Stomach (tissue), 9 donors: ENCODE results near the gene WDR45B. TPM values are rescaled to one million over a fixed set of nuclear protein-coding genes. Genes with fewer than 3 reads are reported as not detected.

Source experiments
- DNase-seq, 2 donors: peaks; one replicate each; pipeline versions ENCODE4 v3.0.0 to v3.0.0-alpha.2; 2013 to 2019
- H3K27ac ChIP-seq, 5 donors: fragments of 200-600 bp in 4 of 5; sonication (generic) in 4 of 5; one replicate each; pipeline ENCODE4 v1.5.1; 2013 to 2019; ENCODE audit warnings: mild to moderate bottlenecking in 1 of 5, moderate library complexity in 1 of 5
- H3K27me3 ChIP-seq, 3 donors: fragments of 200-600 bp; sonication (generic); one replicate each; pipeline ENCODE4 v1.5.1; 2017 to 2019; ENCODE audit warnings: mixed run types in 1 of 3
- H3K36me3 ChIP-seq, 4 donors: fragments of 200-600 bp; sonication (generic); 1 replicate in 3 of 4; 2 replicates in 1 of 4; pipeline ENCODE4 v1.5.1; 2016 to 2019
- H3K4me1 ChIP-seq, 4 donors: fragments of 200-600 bp; sonication (generic); one replicate each; pipeline ENCODE4 v1.5.1; 2016 to 2019
- H3K4me3 ChIP-seq, 4 donors: fragments of 200-600 bp; sonication (generic) in 3 of 4; one replicate each; pipeline ENCODE4 v1.5.1; 2016 to 2019; ENCODE audit warnings: mild to moderate bottlenecking in 1 of 4
- H3K9me3 ChIP-seq, 4 donors: fragments of 200-600 bp; sonication (generic); one replicate each; pipeline ENCODE4 v1.5.1; 2016 to 2019
- CTCF ChIP-seq, 7 experiments: fragments of 450-650 bp in 4 of 7; fragments of 200-600 bp in 3 of 7; sonication (generic) in 3 of 7; IDR thresholded peaks; one replicate each; pipeline ENCODE4 v1.5.1; 2016 to 2019; ENCODE audit warnings: antibody characterized with exemption in 7 of 7, control low read depth in 2 of 7, mild to moderate bottlenecking in 1 of 7
- EP300 ChIP-seq: sonication (generic); formaldehyde crosslinking; IDR thresholded peaks from one replicate; pipeline ENCODE4 v1.6.1; 2017; ENCODE audit warnings: antibody characterized with exemption
- POLR2A ChIP-seq, 4 donors: fragments of 450-650 bp; IDR thresholded peaks; one replicate each; pipeline ENCODE4 v1.6.1; 2016; ENCODE audit warnings: antibody characterized with exemption in 4 of 4, control low read depth in 2 of 4, mild to moderate bottlenecking in 1 of 4, moderate library complexity in 1 of 4
- POLR2AphosphoS5 ChIP-seq, 3 donors: sonication (generic); formaldehyde crosslinking; IDR thresholded peaks; one replicate each; pipeline ENCODE4 v1.6.1; 2016; ENCODE audit warnings: antibody characterized with exemption in 3 of 3
- WGBS, 5 donors: extraction: QIAGEN DNeasy Blood & Tissue Kit in 3 of 5; methylation state at CpG; one replicate each; pipeline versions ENCODE4 v1.1.5 to v1.1.7; 2013 to 2018; 5-methylcytosine and 5-hydroxymethylcytosine counted together
- intact Hi-C: fragments of 100-400 bp; cut with DNase I; formaldehyde crosslinking; loops from one replicate; pipeline ENCODE4 v1.15.1; 2023; ENCODE audit warnings: low total_unique reads
- polyA plus RNA-seq, 3 donors: library from polyadenylated mRNA; stranded (reverse); fragments of 200-250 nt; gene quantifications; one replicate each; pipeline ENCODE4 v1.2.3, GENCODE V29; 2013
- total RNA-seq, 5 donors: library from RNA; depleted of rRNA; stranded (reverse); fragments of >200 nt; gene quantifications; one replicate each; pipeline versions ENCODE4 v1.1.0 to v1.2.3, GENCODE V29; 2014 to 2016
- donor health status: healthy with polysubstance abuse.
- donor health status: Bipolar disorder and iron deficiency.
- donor health status: healthy.

The WDR45B gene
- total and polyA plus RNA-seq, 8 donors: 62.8 to 108 (median 76.2) TPM

GRCh38 chr17:82677353-82677925, 29.2 kb upstream of the WDR45B start:
- Histone ChIP-seq H3K9me3 (peaks cover 0 to 8% (median 6%) of the 10 kb centered on the region in 4 donors), H3K4me1 (peaks cover 6 to 22% (median 16%) of the 10 kb centered on the region in 4 donors), H3K4me3 (no peak overlapping the region), H3K27ac (no peak overlapping the region), H3K36me3 (peaks cover 0 to 3% (median 0%) of the 10 kb centered on the region in 4 donors), H3K27me3 (no peaks in the 10 kb centered on the region)
- TF ChIP-seq CTCF (IDR thresholded peaks at IDR 0.05) (no peak), EP300 (no peak), POLR2AphosphoS5 (IDR thresholded peaks at IDR 0.05) (no peak), POLR2A (IDR thresholded peaks at IDR 0.05) (no peak)
- 88 to 89% (median 88%) methylated on average over 22 to 23 of the region's 23 CpGs for WGBS, 5 donors
- DNase-seq: no peak
- intact Hi-C loops: no loop called here

GRCh38 chr17:82675476-82676245, 27.4 kb upstream of the WDR45B start:
- Histone ChIP-seq H3K4me1 (peaks cover 6 to 26% (median 17%) of the 10 kb centered on the region in 4 donors), H3K36me3 (peaks cover 0 to 3% (median 0%) of the 10 kb centered on the region in 4 donors), H3K4me3 (no peak overlapping the region), H3K9me3 (no peaks in the 10 kb centered on the region), H3K27ac (no peak overlapping the region), H3K27me3 (no peaks in the 10 kb centered on the region)
- WGBS, 5 donors: 84 to 86% (median 84%) methylated on average over 18 of the region's 18 CpGs
- intact Hi-C loops: no loop called here
- DNase-seq: no peak
- TF ChIP-seq POLR2AphosphoS5 (IDR thresholded peaks at IDR 0.05) (no peak), POLR2A (IDR thresholded peaks at IDR 0.05) (no peak), CTCF (IDR thresholded peaks at IDR 0.05) (no peak), EP300 (no peak)

GRCh38 chr17:82674656-82675475, 26.6 kb upstream of the WDR45B start:
- Histone ChIP-seq H3K36me3 (peaks cover 0 to 3% (median 0%) of the 10 kb centered on the region in 4 donors), H3K9me3 (no peaks in the 10 kb centered on the region), H3K4me1 (peaks cover 3 to 22% (median 14%) of the 10 kb centered on the region in 4 donors), H3K27me3 (no peaks in the 10 kb centered on the region), H3K27ac (no peak overlapping the region), H3K4me3 (no peak overlapping the region)
- WGBS, 5 donors: 68 to 78% (median 75%) methylated on average over 20 of the region's 20 CpGs
- peak in 1 of 2 donors; percentile 60 for DNase-seq
- intact Hi-C loops: no loop called here
- TF ChIP-seq CTCF (IDR thresholded peaks at IDR 0.05) (no peak), EP300 (no peak), POLR2A (IDR thresholded peaks at IDR 0.05) (no peak), POLR2AphosphoS5 (IDR thresholded peaks at IDR 0.05) (no peak)
